Pancreas (tissue), 10 donors: Measurements from ENCODE around the gene FCHO2. TPM values are rescaled to one million over a fixed set of nuclear protein-coding genes. Genes with fewer than 3 reads are reported as not detected.
"Not testable (repeated sequence)": the region's sequence is repeated elsewhere in the genome, so short reads cannot be mapped to it uniquely, and the experiment has no call there.

Source experiments
- ATAC-seq, 4 donors: fragments of 200-7000 bp; cut with Tn5 transposase; one replicate each; pipeline versions ENCODE4 v1.8.0 to v1.9.1; 2020; ENCODE audit warnings: mild to moderate bottlenecking in 4 of 4, moderate library complexity in 4 of 4
- DNase-seq, 6 donors: peaks; one replicate each; pipeline ENCODE4 v3.0.0-alpha.2; 2020
- FAIRE-seq: peaks from 2 replicates; lab custom pipeline; 2012; peaks lifted over from hg19 to GRCh38; lab: Jason Lieb, UNC
- H3K27ac ChIP-seq, 4 donors: fragments of 200-600 bp; sonication (generic); 1 replicate in 3 of 4; 2 replicates in 1 of 4; pipeline versions ENCODE4 v1.5.0 to v1.8.0; 2020
- H3K27me3 ChIP-seq, 4 donors: fragments of 200-600 bp; one replicate each; pipeline ENCODE4 v1.8.0; 2021
- H3K36me3 ChIP-seq, 3 donors: fragments of 200-600 bp; sonication (generic) in 1 of 3; one replicate each; pipeline versions ENCODE4 v1.5.0 to v1.8.0; 2020 to 2021
- H3K4me1 ChIP-seq, 3 donors: fragments of 200-600 bp; one replicate each; pipeline ENCODE4 v1.8.0; 2021
- H3K4me3 ChIP-seq, 4 donors: fragments of 200-600 bp; sonication (generic) in 2 of 4; one replicate each; pipeline versions ENCODE4 v1.5.0 to v1.8.0; 2020 to 2021
- H3K9me3 ChIP-seq, 4 donors: fragments of 200-600 bp; one replicate each; pipeline ENCODE4 v1.8.0; 2021
- CTCF ChIP-seq, 4 donors: fragments of 200-600 bp; sonication (generic) in 3 of 4; IDR thresholded peaks; one replicate each; pipeline versions ENCODE4 v1.5.0 to v1.8.0; 2021; ENCODE audit warnings: antibody characterized with exemption in 4 of 4
- WGBS, 2 donors: extraction: QIAGEN DNeasy Blood & Tissue Kit; methylation state at CpG; one replicate each; pipeline ENCODE4 v1.1.7; 2013; 5-methylcytosine and 5-hydroxymethylcytosine counted together
- intact Hi-C, 3 donors: fragments of 100-400 bp; cut with DNase I; formaldehyde crosslinking; loops; one replicate each; pipeline versions ENCODE4 v1.11.1 to v1.14.2; 2022
- polyA plus RNA-seq, 2 donors: library from polyadenylated mRNA; stranded (reverse); fragments of 200-250 nt; gene quantifications; one replicate each; pipeline ENCODE4 v1.2.3, GENCODE V29; 2013
- total RNA-seq, 6 donors: library from RNA; stranded (reverse); fragmentation: NEBNext Ultra II Directional in 4 of 6; extraction: Animal tissue kit (Norgen Biotek cat#: 25700) in 4 of 6; gene quantifications; one replicate each; pipeline versions ENCODE4 v1.2.1 to v1.2.4, GENCODE V29; 2021 to 2023
- donor health status: healthy with polysubstance abuse.
- donor health status: DM: no; HTN: no; CAD: no; lungs with moderate emphysema.
- donor health status: DM: no; HTN: no; CAD: no.
- donor health status: control.
- donor health status: control.
- donor health status: Bipolar disorder and iron deficiency.
- donor health status: DM: yes; HTN: yes; CAD: no.
- donor health status: DM: no; HTN: no; CAD: no.
- donor health status: DM: no; HTN: no; CAD: no.
- donor health status: DM: yes; HTN: yes; CAD: no.

The FCHO2 gene
- total and polyA plus RNA-seq, 8 donors, result 4.6 to 28.1 (median 12.5) TPM

GRCh38 chr5:73018892-73019291 is 63.1 kb downstream of the FCHO2 start:
- FAIRE-seq, result no peak
- Histone ChIP-seq H3K9me3 (no peaks in the 10 kb centered on the region), H3K4me3 (no peak overlapping the region), H3K27ac (no peak overlapping the region), H3K36me3 (no peaks in the 10 kb centered on the region), H3K27me3 (no peaks in the 10 kb centered on the region), H3K4me1 (no peaks in the 10 kb centered on the region)
- WGBS, 2 donors, result 98 to 100% methylated on average over 2 of the region's 2 CpGs
- intact Hi-C loops, result no loop called here
- TF ChIP-seq CTCF (IDR thresholded peaks at IDR 0.05), result no peak
- ATAC-seq, result no peak
- no peak for DNase-seq

DNA sequence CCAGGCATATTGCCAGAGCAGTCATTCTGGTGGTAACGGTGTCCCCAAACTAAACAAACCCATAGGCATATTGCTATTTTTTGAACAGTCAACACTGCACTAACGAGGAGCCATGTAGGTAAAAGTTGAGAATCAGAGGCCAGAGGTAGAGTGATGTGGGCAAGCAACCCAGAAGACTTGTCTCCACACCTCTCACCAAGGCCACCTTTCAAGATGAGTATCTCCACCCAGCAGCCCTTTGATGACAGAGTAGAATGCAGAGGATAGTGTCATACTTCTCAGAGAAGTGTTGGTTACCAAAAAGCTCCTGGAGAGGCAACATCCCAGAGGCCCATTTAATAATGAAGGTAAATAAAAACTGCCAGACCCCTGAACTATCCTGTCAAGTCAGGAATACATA is 63.9 kb downstream of the FCHO2 start:
- intact Hi-C loops, result no loop called here
- no peaks in the 10 kb centered on the region for H3K36me3 ChIP-seq
- no peak for ATAC-seq

GRCh38 chr5:73022471-73023169 is 66.8 kb downstream of the FCHO2 start:
- no peak overlapping the region for H3K27ac ChIP-seq
- no peak for TF ChIP-seq CTCF (IDR thresholded peaks at IDR 0.05)
- ATAC-seq (peak; percentile 25 to 53 (median 37)), DNase-seq (no peak), FAIRE-seq (no peak)
- H3K36me3 ChIP-seq, result peaks cover 0 to 10% (median 5%) of the 10 kb centered on the region in 3 donors
- no peaks in the 10 kb centered on the region for H3K27me3 ChIP-seq
- WGBS, 2 donors, result 37 to 40% methylated on average over 4 of the region's 4 CpGs
- no peaks in the 10 kb centered on the region for H3K9me3 ChIP-seq
- no peak overlapping the region for H3K4me3 ChIP-seq
- no peaks in the 10 kb centered on the region for H3K4me1 ChIP-seq
- intact Hi-C loops, result no loop called here

More for the DNA sequence above, 63.9 kb downstream of the FCHO2 start:
- 73 to 77% methylated on average over 2 of the region's 2 CpGs for WGBS, 2 donors
- DNase-seq, result no peak
- no peak overlapping the region for H3K4me3 ChIP-seq
- no peak for TF ChIP-seq CTCF (IDR thresholded peaks at IDR 0.05)
- FAIRE-seq, result no peak
- no peaks in the 10 kb centered on the region for H3K4me1 ChIP-seq
- H3K9me3 ChIP-seq, result no peaks in the 10 kb centered on the region
- no peaks in the 10 kb centered on the region for H3K27me3 ChIP-seq
- H3K27ac ChIP-seq, result no peak overlapping the region

DNA sequence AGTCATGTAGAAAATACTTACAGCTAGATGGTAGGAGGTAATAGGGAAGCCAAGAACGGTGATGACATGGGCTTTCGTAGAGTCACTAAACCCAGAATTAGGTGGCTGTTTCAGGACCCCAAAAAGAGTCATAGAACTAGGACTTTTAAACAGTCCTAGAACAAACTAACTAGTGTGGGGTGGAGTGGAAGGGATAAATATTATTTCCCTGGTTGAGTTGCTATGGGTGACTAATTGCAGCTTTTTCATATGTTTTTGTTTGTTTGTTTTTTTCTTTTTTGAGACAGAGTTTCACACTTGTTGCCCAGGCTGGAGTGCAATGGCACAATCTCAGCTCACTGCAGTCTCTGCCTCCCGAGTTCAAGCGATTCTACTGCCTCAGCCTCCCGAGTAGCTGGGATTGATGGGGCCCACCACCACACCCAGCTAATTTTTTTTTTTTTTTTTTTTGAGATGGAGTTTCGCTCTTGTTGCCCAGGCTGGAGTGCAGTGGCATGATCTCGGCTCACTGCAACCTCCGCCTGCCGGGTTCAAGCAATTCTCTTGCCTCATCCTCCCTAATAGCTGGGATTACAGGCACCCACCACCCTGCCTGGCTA is 69.2 kb downstream of the FCHO2 start:
- H3K4me3 ChIP-seq, DNase-seq, ATAC-seq, H3K36me3 ChIP-seq, H3K27me3 ChIP-seq, H3K27ac ChIP-seq, H3K4me1 ChIP-seq, intact Hi-C loops, H3K9me3 ChIP-seq, FAIRE-seq: not testable (repeated sequence)
- 97% methylated on average over 9 of the region's 9 CpGs for WGBS, 2 donors

GRCh38 chr5:73027361-73027760 is 71.5 kb downstream of the FCHO2 start:
- H3K4me3 ChIP-seq, result no peak overlapping the region
- H3K9me3 ChIP-seq, result no peaks in the 10 kb centered on the region
- peaks cover 0 to 10% (median 5%) of the 10 kb centered on the region in 3 donors for H3K36me3 ChIP-seq
- ATAC-seq, result no peak
- H3K4me1 ChIP-seq, result no peaks in the 10 kb centered on the region
- WGBS, 2 donors, result 71 to 73% methylated on average over 2 of the region's 2 CpGs
- FAIRE-seq, result no peak
- peak in 1 of 4 donors; percentile 11 for TF ChIP-seq CTCF (IDR thresholded peaks at IDR 0.05)
- intact Hi-C loops, result no loop called here
- no peaks in the 10 kb centered on the region for H3K27me3 ChIP-seq
- DNase-seq, result no peak
- H3K27ac ChIP-seq, result no peak overlapping the region
